22Rv1 (cell line): ENCODE measurements around the gene RBM19.

Source experiments
- CTCF ChIP-seq: fragments of 450-650 bp; IDR thresholded peaks from 2 replicates; pipeline ENCODE4 v1.5.1; 2017; ENCODE audit warnings: mild to moderate bottlenecking
- ZFX ChIP-seq: fragments of 450-650 bp; IDR thresholded peaks from 2 replicates; pipeline ENCODE4 v1.6.1; 2017; ENCODE audit warnings: antibody characterized with exemption, borderline replicate concordance

GRCh38 chr12:113961921-113962710 lies 4.0 kb downstream of the RBM19 start:
- no peak for TF ChIP-seq CTCF
- TF ChIP-seq ZFX = no peak
